HG02973 (cell line): ENCODE data around the gene NXN.
"Not testable (repeated sequence)": the region's sequence is repeated elsewhere in the genome, so short reads cannot be mapped to it uniquely, and the experiment has no call there.

Experiments
- ATAC-seq: cut with Tn5 transposase; IDR thresholded peaks from one replicate; pipeline ENCODE4 v1.9.1; 2021; ENCODE audit warnings: moderate library complexity; ENCODE audit not compliant: unreplicated experiment

NXN gene

GRCh38 chr17:1007310-1008007, 27.9 kb upstream of the NXN start:
- ATAC-seq: no peak

GRCh38 chr17:1006054-1006453, 26.5 kb upstream of the NXN start:
- no peak for ATAC-seq

GRCh38 chr17:1005361-1005946, 25.9 kb upstream of the NXN start:
- ATAC-seq: no peak

- no peak for ATAC-seq
Measured at GRCh38 chr17:1004769-1005295, 25.3 kb upstream of the NXN start.

- no peak for ATAC-seq
Measured at GRCh38 chr17:1003972-1004768, 24.6 kb upstream of the NXN start.

- ATAC-seq: no peak
Measured at GRCh38 chr17:1003633-1003971, 24.0 kb upstream of the NXN start.

- ATAC-seq: no peak
Measured at GRCh38 chr17:1002771-1003555, 23.4 kb upstream of the NXN start.

- ATAC-seq: no peak
Measured at GRCh38 chr17:1002412-1002753, 22.8 kb upstream of the NXN start.

- ATAC-seq: no peak
Measured at GRCh38 chr17:1001640-1002411, 22.2 kb upstream of the NXN start.

- no peak for ATAC-seq
Measured at GRCh38 chr17:1000597-1001461, 21.3 kb upstream of the NXN start.

- no peak for ATAC-seq
Measured at GRCh38 chr17:998111-998510, 18.5 kb upstream of the NXN start.

GRCh38 chr17:996554-997344, 17.2 kb upstream of the NXN start, which contains the start of gene TIMM22:
TSS of gene TIMM22 (plus strand) at chr17:997129. CDS start at chr17:997143, 14 bp downstream.
- peak; percentile 77 for ATAC-seq

- ATAC-seq: not testable (repeated sequence)
Measured at GRCh38 chr17:995324-995723, 15.7 kb upstream of the NXN start.

- no peak for ATAC-seq
Measured at GRCh38 chr17:992933-993332, 13.4 kb upstream of the NXN start.

GRCh38 chr17:988561-988960, 9.0 kb upstream of the NXN start:
- ATAC-seq: no peak

GRCh38 chr17:987931-988330, 8.4 kb upstream of the NXN start:
- ATAC-seq: no peak

- ATAC-seq: no peak
Measured at GRCh38 chr17:986322-986929, 6.8 kb upstream of the NXN start.

- ATAC-seq: no peak
Measured at GRCh38 chr17:983921-984320, 4.3 kb upstream of the NXN start.
